ENCODE results near the gene TRMT11.

TRMT11 gene

GRCh38 chr6:126035764-126036163, 49.4 kb downstream of the TRMT11 start:
- H3K27me3 ChIP-seq (replicated peaks; ENCODE audit: insufficient read depth, low read length), result no peaks in the 10 kb centered on the region
- no peak for DNase-seq
- H3F3A ChIP-seq (ENCODE audit: insufficient read depth, low read length), result no peaks in the 10 kb centered on the region
- no peaks in the 10 kb centered on the region for H3K36me3 ChIP-seq (replicated peaks; ENCODE audit: insufficient read depth, low read length)
- no peaks in the 10 kb centered on the region for H3K79me2 ChIP-seq (ENCODE audit: low read length)
- no peak overlapping the region for H3K27ac ChIP-seq (ENCODE audit: low read length)
- no peak overlapping the region for H3K9ac ChIP-seq (ENCODE audit: low read length)
- no peaks in the 10 kb centered on the region for H3K4me1 ChIP-seq (ENCODE audit: low read length)
- H3K4me2 ChIP-seq (ENCODE audit: low read depth, low read length), result no peak overlapping the region
- H2AFZ ChIP-seq (ENCODE audit: low read length), result no peak overlapping the region
- H3K9me3 ChIP-seq (replicated peaks; ENCODE audit: insufficient read depth, low read length), result no peaks in the 10 kb centered on the region
- no peaks in the 10 kb centered on the region for H4K20me1 ChIP-seq (ENCODE audit: insufficient read depth, low read length)
- TF ChIP-seq, protein P1, sequence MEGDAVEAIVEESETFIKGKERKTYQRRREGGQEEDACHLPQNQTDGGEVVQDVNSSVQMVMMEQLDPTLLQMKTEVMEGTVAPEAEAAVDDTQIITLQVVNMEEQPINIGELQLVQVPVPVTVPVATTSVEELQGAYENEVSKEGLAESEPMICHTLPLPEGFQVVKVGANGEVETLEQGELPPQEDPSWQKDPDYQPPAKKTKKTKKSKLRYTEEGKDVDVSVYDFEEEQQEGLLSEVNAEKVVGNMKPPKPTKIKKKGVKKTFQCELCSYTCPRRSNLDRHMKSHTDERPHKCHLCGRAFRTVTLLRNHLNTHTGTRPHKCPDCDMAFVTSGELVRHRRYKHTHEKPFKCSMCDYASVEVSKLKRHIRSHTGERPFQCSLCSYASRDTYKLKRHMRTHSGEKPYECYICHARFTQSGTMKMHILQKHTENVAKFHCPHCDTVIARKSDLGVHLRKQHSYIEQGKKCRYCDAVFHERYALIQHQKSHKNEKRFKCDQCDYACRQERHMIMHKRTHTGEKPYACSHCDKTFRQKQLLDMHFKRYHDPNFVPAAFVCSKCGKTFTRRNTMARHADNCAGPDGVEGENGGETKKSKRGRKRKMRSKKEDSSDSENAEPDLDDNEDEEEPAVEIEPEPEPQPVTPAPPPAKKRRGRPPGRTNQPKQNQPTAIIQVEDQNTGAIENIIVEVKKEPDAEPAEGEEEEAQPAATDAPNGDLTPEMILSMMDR (IDR thresholded peaks at IDR 0.05; ENCODE audit: low read length), result no peak
- TF ChIP-seq EZH2 (optimal IDR thresholded peaks at IDR 0.05; ENCODE audit: low read depth, low read length), result no peak
- no peak for TF ChIP-seq EZH2phosphoT487 (IDR thresholded peaks at IDR 0.05; ENCODE audit: low read length)
- H3K4me3 ChIP-seq (ENCODE audit: low read length), result no peak overlapping the region
- no peaks in the 10 kb centered on the region for H3K9me2 ChIP-seq (replicated peaks; ENCODE audit: insufficient read depth, low read length)

GRCh38 chr6:126038234-126038633, 51.9 kb downstream of the TRMT11 start:
- Histone ChIP-seq H3K27me3 (replicated peaks; ENCODE audit: insufficient read depth, low read length) (no peaks in the 10 kb centered on the region), H3K4me2 (ENCODE audit: low read depth, low read length) (no peak overlapping the region), H3K9me3 (replicated peaks; ENCODE audit: insufficient read depth, low read length) (no peaks in the 10 kb centered on the region), H3K9me2 (replicated peaks; ENCODE audit: insufficient read depth, low read length) (no peaks in the 10 kb centered on the region), H3K27ac (ENCODE audit: low read length) (no peak overlapping the region), H3K4me1 (ENCODE audit: low read length) (no peaks in the 10 kb centered on the region), H3K79me2 (ENCODE audit: low read length) (no peaks in the 10 kb centered on the region), H3F3A (ENCODE audit: insufficient read depth, low read length) (no peaks in the 10 kb centered on the region), H2AFZ (ENCODE audit: low read length) (no peak overlapping the region), H3K9ac (ENCODE audit: low read length) (no peak overlapping the region), H3K36me3 (replicated peaks; ENCODE audit: insufficient read depth, low read length) (no peaks in the 10 kb centered on the region), H4K20me1 (ENCODE audit: insufficient read depth, low read length) (no peaks in the 10 kb centered on the region), H3K4me3 (ENCODE audit: low read length) (no peak overlapping the region)
- TF ChIP-seq, protein P1 (IDR thresholded peaks at IDR 0.05; ENCODE audit: low read length), result no peak
- TF ChIP-seq EZH2 (optimal IDR thresholded peaks at IDR 0.05; ENCODE audit: low read depth, low read length), result no peak
- no peak for TF ChIP-seq EZH2phosphoT487 (IDR thresholded peaks at IDR 0.05; ENCODE audit: low read length)
- no peak for DNase-seq

- no peak overlapping the region for H3K4me2 ChIP-seq (ENCODE audit: low read depth, low read length)
- H3K27ac ChIP-seq (ENCODE audit: low read length), result no peak overlapping the region
- no peaks in the 10 kb centered on the region for H4K20me1 ChIP-seq (ENCODE audit: insufficient read depth, low read length)
- no peak overlapping the region for H2AFZ ChIP-seq (ENCODE audit: low read length)
- no peaks in the 10 kb centered on the region for H3F3A ChIP-seq (ENCODE audit: insufficient read depth, low read length)
- TF ChIP-seq EZH2phosphoT487 (IDR thresholded peaks at IDR 0.05; ENCODE audit: low read length) (no peak), EZH2 (optimal IDR thresholded peaks at IDR 0.05; ENCODE audit: low read depth, low read length) (no peak)
- TF ChIP-seq, protein P1 (IDR thresholded peaks at IDR 0.05; ENCODE audit: low read length), result no peak
- H3K9me3 ChIP-seq (replicated peaks; ENCODE audit: insufficient read depth, low read length), result no peaks in the 10 kb centered on the region
- H3K4me1 ChIP-seq (ENCODE audit: low read length), result no peaks in the 10 kb centered on the region
- H3K9ac ChIP-seq (ENCODE audit: low read length), result no peak overlapping the region
- H3K4me3 ChIP-seq (ENCODE audit: low read length), result no peak overlapping the region
- H3K27me3 ChIP-seq (replicated peaks; ENCODE audit: insufficient read depth, low read length), result no peaks in the 10 kb centered on the region
- H3K36me3 ChIP-seq (replicated peaks; ENCODE audit: insufficient read depth, low read length), result no peaks in the 10 kb centered on the region
- H3K79me2 ChIP-seq (ENCODE audit: low read length), result no peaks in the 10 kb centered on the region
- no peaks in the 10 kb centered on the region for H3K9me2 ChIP-seq (replicated peaks; ENCODE audit: insufficient read depth, low read length)
- DNase-seq, result no peak
These were observed 52.9 kb downstream of the TRMT11 start for GRCh38 chr6:126039284-126039683.
